Measurements from ENCODE around the gene HYCC2. TPM values are rescaled to one million over a fixed set of nuclear protein-coding genes. Genes with fewer than 3 reads are reported as not detected.
A peak's percentile ranks its signal among the peaks of the same experiment; 100 is the strongest.

Gene HYCC2
- total and polyA plus RNA-seq, 2 donors (not counting 1 experiment from before 2014, with no cell fraction given) = 3.6 to 30.1 TPM

GRCh38 chr2:201118961-201119854 is 47.7 kb upstream of the HYCC2 start:
- peak overlapping the region; percentile 94 to 96 for H3K27ac ChIP-seq (ENCODE audit: low read length in 2 of 2)
- WGBS (ENCODE audit: insufficient coverage) = 0% methylated on average over 5 of the region's 12 CpGs

More at GRCh38 chr2:201118961-201119854, 47.7 kb upstream of the HYCC2 start:
- H3K27me3 ChIP-seq (replicated peaks in 1 of 4; ENCODE audit: control extremely low read depth in 1 of 4, control insufficient read depth in 3 of 4, insufficient read depth in 4 of 4, low read length in 3 of 4) = no peaks in the 10 kb centered on the region
- peaks cover 0 to 5% (median 0%) of the 10 kb centered on the region in 3 donors for H3K9me3 ChIP-seq (ENCODE audit: control extremely low read depth in 1 of 3, control insufficient read depth in 2 of 3, insufficient read depth in 1 of 3, low read length in 2 of 3)
- Mint-ChIP-seq H3K9me3 (ENCODE audit: insufficient read depth) (no peaks in the 10 kb centered on the region), H3K4me1 (peaks cover 76% of the 10 kb centered on the region), H3K27ac (peak overlapping the region; percentile 98), H3K4me3 (peak overlapping the region; percentile 98), H3K27me3 (no peaks in the 10 kb centered on the region)
- H3K36me3 ChIP-seq (replicated peaks in 1 of 2; ENCODE audit: control extremely low read depth in 1 of 2, control insufficient read depth in 1 of 2, extremely low read depth in 1 of 2, insufficient read depth in 2 of 2, low read length in 1 of 2) = no peaks in the 10 kb centered on the region
- DNase-seq = peak; percentile 51
- H2AFZ ChIP-seq (ENCODE audit: insufficient read depth, low read depth, low read length, poor library complexity, severe bottlenecking) = peak overlapping the region; percentile 77
- ChIA-PET POLR2A (interaction anchor here (0.6 to 3.5 kb wide), 8 partner anchors 9 to 1730 kb away, joined by 3 to 55 read pairs (median 10); partner anchors contain the start of genes CASP10, CASP8 and CLK1), CTCF (interaction anchor here (0.9 to 5.4 kb wide), 14 partner anchors 12 to 255 kb away, joined by 3 to 100 read pairs (median 9); partner anchors contain the start of genes CASP10, CASP8, CLK1 and HYCC2)
- peak overlapping the region; percentile 87 for H3K4me2 ChIP-seq (replicated peaks; ENCODE audit: low read depth, low read length, poor library complexity, severe bottlenecking)
- H4K20me1 ChIP-seq (ENCODE audit: control insufficient read depth, insufficient read depth, low read length, poor library complexity, severe bottlenecking) = no peaks in the 10 kb centered on the region
- H3K4me3 ChIP-seq (ENCODE audit: control extremely low read depth in 1 of 5, extremely low read depth in 1 of 5, insufficient read depth in 1 of 5, low read depth in 2 of 5, low read length in 4 of 5) = peak overlapping the region; percentile 66 to 100 (median 97)
- H3K79me2 ChIP-seq (ENCODE audit: control insufficient read depth, insufficient read depth, low read length) = peaks cover 72% of the 10 kb centered on the region
- TF ChIP-seq, protein P1, sequence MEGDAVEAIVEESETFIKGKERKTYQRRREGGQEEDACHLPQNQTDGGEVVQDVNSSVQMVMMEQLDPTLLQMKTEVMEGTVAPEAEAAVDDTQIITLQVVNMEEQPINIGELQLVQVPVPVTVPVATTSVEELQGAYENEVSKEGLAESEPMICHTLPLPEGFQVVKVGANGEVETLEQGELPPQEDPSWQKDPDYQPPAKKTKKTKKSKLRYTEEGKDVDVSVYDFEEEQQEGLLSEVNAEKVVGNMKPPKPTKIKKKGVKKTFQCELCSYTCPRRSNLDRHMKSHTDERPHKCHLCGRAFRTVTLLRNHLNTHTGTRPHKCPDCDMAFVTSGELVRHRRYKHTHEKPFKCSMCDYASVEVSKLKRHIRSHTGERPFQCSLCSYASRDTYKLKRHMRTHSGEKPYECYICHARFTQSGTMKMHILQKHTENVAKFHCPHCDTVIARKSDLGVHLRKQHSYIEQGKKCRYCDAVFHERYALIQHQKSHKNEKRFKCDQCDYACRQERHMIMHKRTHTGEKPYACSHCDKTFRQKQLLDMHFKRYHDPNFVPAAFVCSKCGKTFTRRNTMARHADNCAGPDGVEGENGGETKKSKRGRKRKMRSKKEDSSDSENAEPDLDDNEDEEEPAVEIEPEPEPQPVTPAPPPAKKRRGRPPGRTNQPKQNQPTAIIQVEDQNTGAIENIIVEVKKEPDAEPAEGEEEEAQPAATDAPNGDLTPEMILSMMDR (IDR thresholded peaks at IDR 0.05) = no peak
- no peak for TF ChIP-seq EZH2 (IDR thresholded peaks at IDR 0.05; ENCODE audit: borderline replicate concordance, insufficient read depth, low read depth, low read length, poor library complexity, severe bottlenecking)
- intact Hi-C loops (cut with micrococcal nuclease) = loop anchor here (1.0 to 5.0 kb wide), 9 partner anchors 10 to 407 kb away; partner anchors contain the start of genes BZW1, NIF3L1, ORC2 and PPIL3
- H3K9ac ChIP-seq (ENCODE audit: low read length) = peak overlapping the region; percentile 99
- peak; percentile 2 for ATAC-seq (ENCODE audit: low read depth)
- H3K4me1 ChIP-seq (ENCODE audit: control insufficient read depth in 2 of 2, insufficient read depth in 2 of 2, low read length in 2 of 2) = peaks cover 71 to 77% of the 10 kb centered on the region in 2 donors

Measured in B cell (primary cell).